KMS-11 (cell line): ENCODE results near the gene ST7.

Experiments used
- H2AFZ ChIP-seq: fragments of 200-600 bp; sonication (generic); 2 replicates; pipeline ENCODE4 v1.6.1; 2016; ENCODE audit warnings: antibody characterized with exemption, mixed run types, low read depth
- H3K27ac ChIP-seq: fragments of 200-600 bp; sonication (generic); 2 replicates; pipeline ENCODE4 v1.6.1; 2016; ENCODE audit warnings: mild to moderate bottlenecking, mixed run types
- H3K27me3 ChIP-seq: fragments of 200-600 bp; sonication (generic); 2 replicates; pipeline ENCODE4 v1.6.1; 2017; ENCODE audit warnings: mild to moderate bottlenecking, low read depth, mixed run types, moderate library complexity; ENCODE audit not compliant: insufficient read depth
- H3K36me3 ChIP-seq: fragments of 200-600 bp; sonication (generic); 2 replicates; pipeline ENCODE4 v1.6.1; 2017; ENCODE audit warnings: mild to moderate bottlenecking, mixed run types; ENCODE audit not compliant: insufficient read depth
- H3K4me1 ChIP-seq: fragments of 200-600 bp; sonication (generic); 2 replicates; pipeline ENCODE4 v1.6.1; 2016; ENCODE audit warnings: mild to moderate bottlenecking, low read depth, mixed run types; ENCODE audit not compliant: poor library complexity, severe bottlenecking
- H3K4me2 ChIP-seq: fragments of 200-600 bp; sonication (generic); 2 replicates; pipeline ENCODE4 v1.7.0; 2016; ENCODE audit warnings: mild to moderate bottlenecking, mixed run types
- H3K4me3 ChIP-seq: fragments of 200-600 bp; sonication (generic); IDR thresholded peaks from 2 replicates; pipeline ENCODE4 v1.6.1; 2017; ENCODE audit warnings: low read depth, low read length, mixed read lengths; ENCODE audit not compliant: insufficient read depth
- H3K79me2 ChIP-seq: fragments of 200-600 bp; sonication (generic); 2 replicates; pipeline ENCODE4 v1.6.1; 2016; ENCODE audit warnings: low read depth, mixed run types; ENCODE audit not compliant: insufficient read depth
- H3K9ac ChIP-seq: fragments of 200-600 bp; sonication (generic); 2 replicates; pipeline ENCODE4 v1.6.1; 2016; ENCODE audit warnings: mild to moderate bottlenecking, mixed run types
- H4K20me1 ChIP-seq: fragments of 200-600 bp; sonication (generic); 2 replicates; pipeline ENCODE4 v1.6.1; 2016; ENCODE audit warnings: mild to moderate bottlenecking, mixed run types; ENCODE audit not compliant: insufficient read depth
- CTCF ChIP-seq: fragments of 200-600 bp; sonication (generic); conservative IDR thresholded peaks from 2 replicates; pipeline ENCODE4 v1.6.1; 2017; ENCODE audit warnings: low read depth, mild to moderate bottlenecking, antibody characterized with exemption, low read length, moderate library complexity, mixed read lengths

The ST7 gene

GRCh38 chr7:117014673-117015133, 61.4 kb downstream of the ST7 start:
- no peak overlapping the region for H3K4me3 ChIP-seq
- H3K4me2 ChIP-seq: no peak overlapping the region
- H3K79me2 ChIP-seq: no peaks in the 10 kb centered on the region

GRCh38 chr7:117015258-117016184, 62.2 kb downstream of the ST7 start:
- no peak for TF ChIP-seq CTCF
- Histone ChIP-seq H4K20me1 (no peaks in the 10 kb centered on the region), H3K79me2 (no peaks in the 10 kb centered on the region), H3K36me3 (no peaks in the 10 kb centered on the region), H3K4me1 (peaks cover 20% of the 10 kb centered on the region), H3K4me3 (no peak overlapping the region), H3K27ac (no peak overlapping the region), H3K27me3 (no peaks in the 10 kb centered on the region), H2AFZ (no peak overlapping the region), H3K4me2 (no peak overlapping the region), H3K9ac (no peak overlapping the region)

More at GRCh38 chr7:117014673-117015133, 61.4 kb downstream of the ST7 start:
- H3K4me1 ChIP-seq: peaks cover 28% of the 10 kb centered on the region
- no peak overlapping the region for H3K27ac ChIP-seq
- H2AFZ ChIP-seq: no peak overlapping the region
- no peak overlapping the region for H3K9ac ChIP-seq
- no peaks in the 10 kb centered on the region for H3K27me3 ChIP-seq
- no peaks in the 10 kb centered on the region for H3K36me3 ChIP-seq
- H4K20me1 ChIP-seq: no peaks in the 10 kb centered on the region
- no peak for TF ChIP-seq CTCF

DNA sequence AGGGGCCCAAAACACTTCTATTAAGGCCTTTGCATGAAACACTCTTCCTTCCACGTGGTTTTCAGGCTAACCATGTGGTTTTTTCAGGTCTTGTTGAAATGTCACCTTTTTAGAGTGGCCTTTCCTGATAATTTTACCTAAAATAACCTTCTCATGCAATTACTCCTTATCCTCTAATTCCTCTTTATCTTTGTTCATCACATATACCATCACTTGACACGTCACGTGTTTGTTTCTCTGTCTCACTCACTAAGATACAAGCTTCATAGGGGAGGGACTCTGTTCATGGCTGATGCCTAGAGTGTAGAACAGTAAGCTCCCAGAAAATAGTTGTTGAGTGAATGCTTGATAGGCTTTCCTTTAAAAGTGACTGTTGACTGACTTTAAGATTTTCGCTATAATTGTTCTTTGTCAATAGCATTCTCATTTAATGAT, 63.7 kb downstream of the ST7 start:
- Histone ChIP-seq H2AFZ (no peak overlapping the region), H4K20me1 (no peaks in the 10 kb centered on the region), H3K79me2 (no peaks in the 10 kb centered on the region), H3K9ac (no peak overlapping the region), H3K4me2 (no peak overlapping the region), H3K4me3 (no peak overlapping the region), H3K4me1 (peaks cover 8% of the 10 kb centered on the region), H3K27me3 (no peaks in the 10 kb centered on the region), H3K27ac (no peak overlapping the region), H3K36me3 (no peaks in the 10 kb centered on the region)
- no peak for TF ChIP-seq CTCF

DNA sequence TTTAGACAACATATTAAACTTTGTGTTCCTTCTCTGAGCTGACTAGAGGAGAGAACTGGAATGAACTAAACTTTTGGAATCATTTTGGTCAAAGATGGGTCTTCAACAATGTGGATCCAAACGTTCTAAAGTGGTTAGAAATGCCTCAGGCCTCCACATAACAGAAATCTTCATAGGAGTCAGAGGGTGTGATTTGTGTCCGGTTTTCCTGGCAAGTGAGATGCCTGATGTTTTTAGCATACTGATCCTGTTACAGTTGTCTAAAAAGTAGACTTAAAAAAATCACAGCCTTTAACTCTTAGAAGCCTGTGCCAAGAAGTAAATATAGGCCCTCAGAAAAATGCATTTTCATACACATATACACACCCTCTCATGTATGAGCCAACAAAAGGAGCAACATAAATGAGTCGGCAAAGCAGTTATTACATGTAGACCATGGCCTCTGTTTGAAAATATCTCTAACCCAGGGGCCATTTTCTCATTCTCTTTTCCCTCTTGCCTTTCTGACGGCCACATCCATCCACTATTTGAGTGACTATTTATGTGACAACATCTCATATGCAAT, 64.5 kb downstream of the ST7 start:
- Histone ChIP-seq H3K79me2 (no peaks in the 10 kb centered on the region), H3K27ac (no peak overlapping the region), H3K36me3 (no peaks in the 10 kb centered on the region), H3K4me2 (no peak overlapping the region), H3K27me3 (no peaks in the 10 kb centered on the region), H2AFZ (no peak overlapping the region), H3K4me1 (peaks cover 8% of the 10 kb centered on the region), H4K20me1 (no peaks in the 10 kb centered on the region), H3K4me3 (no peak overlapping the region), H3K9ac (no peak overlapping the region)
- no peak for TF ChIP-seq CTCF
